Breast epithelium (tissue), 3 donors: ENCODE results near the gene APOL2.

Experiments
- CTCF ChIP-seq, 3 donors: fragments of 450-650 bp; IDR thresholded peaks; one replicate each; pipeline ENCODE4 v1.5.1; 2016 to 2017; ENCODE audit warnings: antibody characterized with exemption in 3 of 3, mild to moderate bottlenecking in 3 of 3, moderate library complexity in 3 of 3
- POLR2A ChIP-seq: fragments of 450-650 bp; IDR thresholded peaks from one replicate; pipeline ENCODE4 v1.6.1; 2016; ENCODE audit warnings: antibody characterized with exemption, mild to moderate bottlenecking, moderate library complexity
- POLR2AphosphoS5 ChIP-seq, 3 donors: sonication (generic); formaldehyde crosslinking; IDR thresholded peaks; one replicate each; pipeline ENCODE4 v1.6.1; 2017; ENCODE audit warnings: antibody characterized with exemption in 3 of 3

DNA sequence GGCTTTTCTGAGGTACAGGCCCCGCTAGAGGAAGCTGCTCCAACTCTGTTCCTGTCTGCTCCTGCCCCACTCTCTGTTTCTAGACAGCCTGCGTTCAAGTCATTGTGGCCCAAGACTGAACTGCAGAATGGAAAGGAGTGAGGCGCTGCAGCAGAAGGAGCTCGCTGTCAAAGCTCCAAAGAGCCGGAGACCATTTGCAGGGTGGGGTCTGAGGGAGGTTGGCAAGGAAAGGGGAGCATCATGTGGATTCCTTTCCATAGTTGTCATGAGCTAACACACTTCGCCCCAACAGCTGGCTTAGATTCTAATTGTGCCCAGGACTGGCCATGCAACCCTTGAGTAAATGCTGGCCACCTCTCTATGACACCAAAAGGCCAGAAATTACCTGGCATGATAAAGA lies 56.5 kb downstream of the APOL2 start:
- TF ChIP-seq CTCF (IDR thresholded peaks at IDR 0.05) (no peak), POLR2A (no peak), POLR2AphosphoS5 (IDR thresholded peaks at IDR 0.05) (no peak)
